Esophagus squamous epithelium (tissue), 4 donors: ENCODE measurements around the gene MEGF6.

Experiments used
- CTCF ChIP-seq, 6 experiments: fragments of 450-650 bp in 4 of 6; fragments of 200-600 bp in 2 of 6; sonication (generic) in 2 of 6; IDR thresholded peaks; one replicate each; pipeline ENCODE4 v1.5.1; 2016 to 2019; ENCODE audit warnings: antibody characterized with exemption in 6 of 6, mild to moderate bottlenecking in 4 of 6, moderate library complexity in 4 of 6
- POLR2A ChIP-seq, 4 donors: fragments of 450-650 bp; IDR thresholded peaks; one replicate each; pipeline ENCODE4 v1.6.1; 2017; ENCODE audit warnings: antibody characterized with exemption in 4 of 4, mild to moderate bottlenecking in 4 of 4, moderate library complexity in 3 of 4

- TF ChIP-seq CTCF (IDR thresholded peaks at IDR 0.05) = no peak
- no peak for TF ChIP-seq POLR2A (IDR thresholded peaks at IDR 0.05)
Observed at GRCh38 chr1:3481046-3481445, 130.3 kb downstream of the MEGF6 start.
